DND-41 (cell line): ENCODE results near the gene STAM.

Experiments
- EZH2 ChIP-seq: IDR thresholded peaks from 3 replicates; pipeline ENCODE4 v1.6.1; 2012; ENCODE audit warnings: borderline replicate concordance, low read depth, mild to moderate bottlenecking, moderate library complexity, low read length, inconsistent platforms; ENCODE audit not compliant: severe bottlenecking
- TF ChIP-seq, protein P1 (sequence below): IDR thresholded peaks from 2 replicates; pipeline ENCODE4 v1.5.1; 2012; ENCODE audit warnings: borderline replicate concordance, low read length, moderate library complexity, mild to moderate bottlenecking; ENCODE audit not compliant: poor library complexity, severe bottlenecking; ENCODE audit errors: extremely low read depth

DNA sequence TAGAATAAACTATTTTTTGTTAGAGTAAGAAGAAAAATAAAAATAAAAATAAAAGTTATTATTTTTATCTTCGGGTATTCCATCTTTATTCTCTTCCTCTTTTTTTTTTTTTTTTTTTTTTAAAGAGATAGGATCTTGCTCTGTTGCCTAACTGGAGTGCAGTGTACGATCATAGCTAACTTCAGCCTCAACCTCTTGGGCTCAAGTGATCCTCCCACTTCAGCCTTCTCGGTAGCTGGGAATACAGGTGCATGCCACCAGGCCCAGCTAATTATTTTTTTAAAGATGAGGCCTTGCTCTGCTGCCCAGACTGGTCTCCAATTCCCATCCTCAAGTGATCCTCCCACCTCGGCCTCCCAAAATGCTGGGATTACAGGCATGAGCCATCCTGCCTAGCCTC lies 15.4 kb downstream of the STAM start:
- TF ChIP-seq, protein P1, sequence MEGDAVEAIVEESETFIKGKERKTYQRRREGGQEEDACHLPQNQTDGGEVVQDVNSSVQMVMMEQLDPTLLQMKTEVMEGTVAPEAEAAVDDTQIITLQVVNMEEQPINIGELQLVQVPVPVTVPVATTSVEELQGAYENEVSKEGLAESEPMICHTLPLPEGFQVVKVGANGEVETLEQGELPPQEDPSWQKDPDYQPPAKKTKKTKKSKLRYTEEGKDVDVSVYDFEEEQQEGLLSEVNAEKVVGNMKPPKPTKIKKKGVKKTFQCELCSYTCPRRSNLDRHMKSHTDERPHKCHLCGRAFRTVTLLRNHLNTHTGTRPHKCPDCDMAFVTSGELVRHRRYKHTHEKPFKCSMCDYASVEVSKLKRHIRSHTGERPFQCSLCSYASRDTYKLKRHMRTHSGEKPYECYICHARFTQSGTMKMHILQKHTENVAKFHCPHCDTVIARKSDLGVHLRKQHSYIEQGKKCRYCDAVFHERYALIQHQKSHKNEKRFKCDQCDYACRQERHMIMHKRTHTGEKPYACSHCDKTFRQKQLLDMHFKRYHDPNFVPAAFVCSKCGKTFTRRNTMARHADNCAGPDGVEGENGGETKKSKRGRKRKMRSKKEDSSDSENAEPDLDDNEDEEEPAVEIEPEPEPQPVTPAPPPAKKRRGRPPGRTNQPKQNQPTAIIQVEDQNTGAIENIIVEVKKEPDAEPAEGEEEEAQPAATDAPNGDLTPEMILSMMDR: no peak
- TF ChIP-seq EZH2: no peak
